GM12878 (cell line): Measurements from ENCODE around the gene ELL.

Source experiments
- CTCF ChIP-seq, 3 experiments: IDR thresholded peaks in 2 of 3; conservative IDR thresholded peaks in 1 of 3; 2 replicates each; pipeline ENCODE4 v1.5.1; 2011; ENCODE audit warnings: low read depth in 3 of 3, low read length in 3 of 3, mild to moderate bottlenecking in 3 of 3, control low read depth in 2 of 3, moderate library complexity in 2 of 3, inconsistent platforms in 1 of 3, mixed read lengths in 1 of 3; ENCODE audit not compliant: control insufficient read depth in 2 of 3, insufficient read depth in 1 of 3; ENCODE audit errors: extremely low read depth in 1 of 3
- HDAC6 ChIP-seq: fragments of 200-600 bp; sonication (generic); IDR thresholded peaks from one replicate; pipeline ENCODE4 v1.8.0; 2017; ENCODE audit warnings: antibody characterized with exemption; ENCODE audit not compliant: unreplicated experiment
- KDM1A ChIP-seq: fragments of 200-600 bp; sonication (generic); IDR thresholded peaks from 2 replicates; pipeline ENCODE4 v1.6.1; 2016; ENCODE audit warnings: borderline replicate concordance
- NRF1 ChIP-seq: conservative IDR thresholded peaks from 2 replicates; pipeline ENCODE4 v1.6.1; 2011; ENCODE audit warnings: mild to moderate bottlenecking, low read depth, low read length, improper control_type of control experiment
- SMC3 ChIP-seq: IDR thresholded peaks from 2 replicates; pipeline ENCODE4 v1.6.1; 2011; ENCODE audit warnings: low read length, improper control_type of control experiment, borderline replicate concordance

GRCh38 chr19:18496980-18497256, 25.0 kb downstream of the ELL start:
- TF ChIP-seq NRF1 (no peak), HDAC6 (no peak), SMC3 (no peak), CTCF (IDR thresholded peaks at IDR 0.05 in 2 of 3, conservative IDR thresholded peaks at IDR 0.05 in 1 of 3; ENCODE audit: control insufficient read depth in 2 of 3, extremely low read depth in 1 of 3, insufficient read depth in 1 of 3, low read depth in 3 of 3, low read length in 3 of 3) (no peak), KDM1A (no peak)
